ENCODE measurements around the gene CNKSR3. TPM values are rescaled to one million over a fixed set of nuclear protein-coding genes. Genes with fewer than 3 reads are reported as not detected.

Gene CNKSR3
- total RNA-seq, 1 donor from 2014 or later = 8.8 TPM

GRCh38 chr6:154491567-154492470 lies 18.7 kb downstream of the CNKSR3 start:
- Mint-ChIP-seq H3K4me3 (no peak overlapping the region), H3K9me3 (no peaks in the 10 kb centered on the region), H3K27me3 (ENCODE audit: insufficient read depth, low read depth) (no peaks in the 10 kb centered on the region), H3K36me3 (peaks cover 3% of the 10 kb centered on the region), H3K27ac (no peak overlapping the region), H3K4me1 (peaks cover 5% of the 10 kb centered on the region)
- H2AFZ ChIP-seq (replicated peaks) = no peak overlapping the region
- DNase-seq (ENCODE audit: low spot score) = no peak
- peaks cover 19% of the 10 kb centered on the region for H4K20me1 ChIP-seq (ENCODE audit: low read depth)
- no peak overlapping the region for H3K4me3 ChIP-seq
- peaks cover 3% of the 10 kb centered on the region for H3F3A ChIP-seq (ENCODE audit: low read depth)
- H3K27me3 ChIP-seq = no peaks in the 10 kb centered on the region
- H3K79me2 ChIP-seq (ENCODE audit: low read depth) = peaks cover 77% of the 10 kb centered on the region
- H3K36me3 ChIP-seq = no peaks in the 10 kb centered on the region
- no peak overlapping the region for H3K27ac ChIP-seq
- H3K9ac ChIP-seq = no peak overlapping the region
- no peaks in the 10 kb centered on the region for H3K9me3 ChIP-seq (ENCODE audit: low read depth)
- no peak overlapping the region for H3K4me2 ChIP-seq
- TF ChIP-seq EZH2phosphoT487 (IDR thresholded peaks at IDR 0.05) = no peak
- no peak for TF ChIP-seq EZH2 (IDR thresholded peaks at IDR 0.05)
- H3K4me1 ChIP-seq = peaks cover 14% of the 10 kb centered on the region

- Mint-ChIP-seq H3K27ac (no peak overlapping the region), H3K4me1 (peaks cover 5% of the 10 kb centered on the region), H3K36me3 (peaks cover 2% of the 10 kb centered on the region), H3K27me3 (ENCODE audit: insufficient read depth, low read depth) (no peaks in the 10 kb centered on the region), H3K4me3 (no peak overlapping the region), H3K9me3 (no peaks in the 10 kb centered on the region)
- Histone ChIP-seq H3K4me2 (no peak overlapping the region), H3K4me1 (peaks cover 14% of the 10 kb centered on the region), H3K4me3 (no peak overlapping the region), H3K9ac (no peak overlapping the region), H3K79me2 (ENCODE audit: low read depth) (peaks cover 66% of the 10 kb centered on the region), H3K27ac (no peak overlapping the region), H3K36me3 (no peaks in the 10 kb centered on the region), H3F3A (ENCODE audit: low read depth) (peaks cover 3% of the 10 kb centered on the region), H3K9me3 (ENCODE audit: low read depth) (no peaks in the 10 kb centered on the region), H3K27me3 (no peaks in the 10 kb centered on the region), H4K20me1 (ENCODE audit: low read depth) (peaks cover 15% of the 10 kb centered on the region), H2AFZ (replicated peaks) (no peak overlapping the region)
- DNase-seq (ENCODE audit: low spot score) = no peak
- TF ChIP-seq EZH2 (IDR thresholded peaks at IDR 0.05) = no peak
- TF ChIP-seq EZH2phosphoT487 (IDR thresholded peaks at IDR 0.05) = no peak
- no peak for TF ChIP-seq CTCF (IDR thresholded peaks at IDR 0.05)
Observed at GRCh38 chr6:154489822-154490221, 20.7 kb downstream of the CNKSR3 start.

- H3K27me3 Mint-ChIP-seq (ENCODE audit: insufficient read depth, low read depth) = no peaks in the 10 kb centered on the region
Observed at GRCh38 chr6:154488802-154489437, 21.6 kb downstream of the CNKSR3 start.

More at GRCh38 chr6:154488802-154489437, 21.6 kb downstream of the CNKSR3 start:
- H4K20me1 ChIP-seq (ENCODE audit: low read depth) = peaks cover 15% of the 10 kb centered on the region
- H3K27ac Mint-ChIP-seq = no peak overlapping the region
- H3K36me3 Mint-ChIP-seq = peaks cover 2% of the 10 kb centered on the region
- H3K9ac ChIP-seq = no peak overlapping the region
- H3K4me1 ChIP-seq = peaks cover 14% of the 10 kb centered on the region
- no peak overlapping the region for H3K27ac ChIP-seq
- no peak overlapping the region for H3K4me3 Mint-ChIP-seq
- H3K9me3 ChIP-seq (ENCODE audit: low read depth) = no peaks in the 10 kb centered on the region
- H3K27me3 ChIP-seq = no peaks in the 10 kb centered on the region
- no peak overlapping the region for H3K4me3 ChIP-seq
- H3K36me3 ChIP-seq = no peaks in the 10 kb centered on the region
- H2AFZ ChIP-seq (replicated peaks) = no peak overlapping the region
- peaks cover 5% of the 10 kb centered on the region for H3K4me1 Mint-ChIP-seq
- H3K4me2 ChIP-seq = no peak overlapping the region
- peaks cover 3% of the 10 kb centered on the region for H3F3A ChIP-seq (ENCODE audit: low read depth)
- TF ChIP-seq CTCF (IDR thresholded peaks at IDR 0.05) (no peak), EZH2phosphoT487 (IDR thresholded peaks at IDR 0.05) (no peak), EZH2 (IDR thresholded peaks at IDR 0.05) (no peak)
- no peak for DNase-seq (ENCODE audit: low spot score)
- no peaks in the 10 kb centered on the region for H3K9me3 Mint-ChIP-seq
- H3K79me2 ChIP-seq (ENCODE audit: low read depth) = peaks cover 63% of the 10 kb centered on the region
